ENCODE data around the gene MID1. TPM values are rescaled to one million over a fixed set of nuclear protein-coding genes. Genes with fewer than 3 reads are reported as not detected.

MID1 gene
- total RNA-seq, 1 donor from 2014 or later: 32.5 TPM

GRCh38 chrX:10531927-10532326 lies 88.5 kb downstream of the MID1 start:
- Mint-ChIP-seq H3K27ac (no peak overlapping the region), H3K36me3 (ENCODE audit: insufficient read depth) (peaks cover 2% of the 10 kb centered on the region), H3K9me3 (ENCODE audit: low read depth) (peaks cover 10% of the 10 kb centered on the region), H3K27me3 (no peaks in the 10 kb centered on the region), H3K4me3 (ENCODE audit: low read depth) (no peak overlapping the region), H3K4me1 (ENCODE audit: low read depth) (peaks cover 2% of the 10 kb centered on the region)
- DNase-seq (ENCODE audit: low spot score, unreplicated experiment): no peak
- no peak for TF ChIP-seq CTCF (IDR thresholded peaks at IDR 0.05; ENCODE audit: unreplicated experiment)

GRCh38 chrX:10529344-10529743 lies 91.0 kb downstream of the MID1 start:
- Mint-ChIP-seq H3K4me1 (ENCODE audit: low read depth) (no peaks in the 10 kb centered on the region), H3K9me3 (ENCODE audit: low read depth) (peaks cover 16% of the 10 kb centered on the region), H3K36me3 (ENCODE audit: insufficient read depth) (peaks cover 2% of the 10 kb centered on the region), H3K4me3 (ENCODE audit: low read depth) (no peak overlapping the region), H3K27ac (no peak overlapping the region), H3K27me3 (no peaks in the 10 kb centered on the region)
- no peak for DNase-seq (ENCODE audit: low spot score, unreplicated experiment)
- no peak for TF ChIP-seq CTCF (IDR thresholded peaks at IDR 0.05; ENCODE audit: unreplicated experiment)

DNA sequence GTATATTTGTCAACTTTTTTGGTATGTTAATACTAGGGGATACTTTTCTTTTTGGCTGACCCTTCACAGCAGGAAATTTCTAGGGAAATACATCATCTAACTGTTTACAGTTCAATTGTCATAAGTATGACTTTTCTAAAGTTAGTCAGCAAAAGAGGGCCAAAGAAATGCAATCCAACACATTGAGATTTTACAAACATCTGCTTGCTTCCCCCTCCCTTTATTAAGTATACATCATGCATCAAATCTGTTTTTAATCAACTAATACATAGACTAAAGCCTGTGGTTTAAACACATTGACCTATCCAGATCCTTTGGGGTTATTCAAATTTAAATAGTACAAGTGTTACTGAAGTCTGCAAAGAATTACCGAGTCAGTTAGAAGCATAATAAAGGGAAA lies 93.9 kb downstream of the MID1 start:
- Mint-ChIP-seq H3K36me3 (ENCODE audit: insufficient read depth) (peaks cover 3% of the 10 kb centered on the region), H3K4me3 (ENCODE audit: low read depth) (no peak overlapping the region), H3K9me3 (ENCODE audit: low read depth) (peaks cover 21% of the 10 kb centered on the region), H3K4me1 (ENCODE audit: low read depth) (no peaks in the 10 kb centered on the region), H3K27ac (no peak overlapping the region), H3K27me3 (no peaks in the 10 kb centered on the region)
- DNase-seq (ENCODE audit: low spot score, unreplicated experiment): no peak
- TF ChIP-seq CTCF (IDR thresholded peaks at IDR 0.05; ENCODE audit: unreplicated experiment): no peak

DNA sequence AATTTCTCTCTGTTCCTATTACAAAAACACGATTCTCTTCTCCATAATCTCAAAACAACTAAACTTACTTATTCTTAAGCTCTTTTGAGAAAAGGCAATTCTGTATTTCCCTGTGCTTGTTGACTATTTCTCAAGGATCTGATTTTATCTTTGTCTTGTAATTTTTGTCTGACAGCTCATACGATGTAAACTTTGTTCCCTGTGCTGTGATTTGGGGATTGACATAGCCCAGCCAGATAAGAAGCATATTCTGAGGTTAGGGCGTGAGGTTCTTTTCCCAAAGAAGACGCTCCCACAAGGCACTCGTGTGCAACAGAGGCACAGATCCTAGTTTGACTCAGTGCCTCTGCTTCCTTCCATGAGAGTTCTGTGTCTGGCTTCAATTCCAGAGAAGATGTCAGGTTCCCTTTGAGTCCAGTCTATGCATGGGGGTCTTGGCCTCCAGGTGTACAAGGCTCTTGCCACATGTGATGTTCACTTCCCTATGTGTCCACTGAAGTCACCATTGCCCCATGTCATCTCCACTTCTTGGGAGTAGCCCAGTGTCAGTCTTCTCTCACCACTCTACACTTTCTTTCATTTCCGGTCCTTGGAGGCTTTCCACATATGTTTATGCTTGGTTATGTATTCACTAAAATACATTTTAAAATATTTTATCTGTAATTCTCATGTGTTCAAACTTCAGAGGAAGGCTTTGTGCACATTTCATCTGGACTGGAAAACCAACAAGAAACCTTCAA lies 94.8 kb downstream of the MID1 start:
- TF ChIP-seq CTCF (IDR thresholded peaks at IDR 0.05; ENCODE audit: unreplicated experiment): no peak
- Mint-ChIP-seq H3K27ac (no peak overlapping the region), H3K4me3 (ENCODE audit: low read depth) (no peak overlapping the region), H3K36me3 (ENCODE audit: insufficient read depth) (peaks cover 8% of the 10 kb centered on the region), H3K4me1 (ENCODE audit: low read depth) (no peaks in the 10 kb centered on the region), H3K9me3 (ENCODE audit: low read depth) (peaks cover 26% of the 10 kb centered on the region), H3K27me3 (no peaks in the 10 kb centered on the region)
- DNase-seq (ENCODE audit: low spot score, unreplicated experiment): no peak

GRCh38 chrX:10524578-10524977 lies 95.8 kb downstream of the MID1 start:
- peaks cover 8% of the 10 kb centered on the region for H3K36me3 Mint-ChIP-seq (ENCODE audit: insufficient read depth)
- H3K27me3 Mint-ChIP-seq: no peaks in the 10 kb centered on the region
- no peak for DNase-seq (ENCODE audit: low spot score, unreplicated experiment)
- no peaks in the 10 kb centered on the region for H3K4me1 Mint-ChIP-seq (ENCODE audit: low read depth)
- no peak overlapping the region for H3K4me3 Mint-ChIP-seq (ENCODE audit: low read depth)
- TF ChIP-seq CTCF (IDR thresholded peaks at IDR 0.05; ENCODE audit: unreplicated experiment): no peak
- H3K9me3 Mint-ChIP-seq (ENCODE audit: low read depth): peaks cover 26% of the 10 kb centered on the region
- H3K27ac Mint-ChIP-seq: no peak overlapping the region
